ENCODE data around the gene ADAMTS5.

Gene ADAMTS5

DNA sequence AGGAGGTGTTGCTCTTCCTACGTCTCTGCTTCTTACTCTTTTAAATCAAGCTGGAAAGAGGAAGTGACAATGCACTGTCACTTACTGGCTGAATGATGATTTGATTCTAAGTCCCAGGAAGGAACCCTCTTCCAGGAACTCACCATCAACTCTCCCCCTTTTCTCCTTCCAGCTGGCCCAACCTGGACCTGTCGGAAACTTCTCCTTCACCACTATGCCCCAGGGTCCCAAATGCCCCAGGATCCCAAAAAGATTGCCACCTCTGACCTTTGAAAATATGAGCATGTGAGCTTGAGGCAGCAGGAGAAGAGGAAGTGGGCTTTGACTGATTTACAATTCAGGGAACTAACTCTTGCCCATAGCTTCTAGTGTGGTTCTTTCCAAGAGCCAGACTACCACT lies 5.3 kb upstream of the ADAMTS5 start:
- TF ChIP-seq, protein P1, sequence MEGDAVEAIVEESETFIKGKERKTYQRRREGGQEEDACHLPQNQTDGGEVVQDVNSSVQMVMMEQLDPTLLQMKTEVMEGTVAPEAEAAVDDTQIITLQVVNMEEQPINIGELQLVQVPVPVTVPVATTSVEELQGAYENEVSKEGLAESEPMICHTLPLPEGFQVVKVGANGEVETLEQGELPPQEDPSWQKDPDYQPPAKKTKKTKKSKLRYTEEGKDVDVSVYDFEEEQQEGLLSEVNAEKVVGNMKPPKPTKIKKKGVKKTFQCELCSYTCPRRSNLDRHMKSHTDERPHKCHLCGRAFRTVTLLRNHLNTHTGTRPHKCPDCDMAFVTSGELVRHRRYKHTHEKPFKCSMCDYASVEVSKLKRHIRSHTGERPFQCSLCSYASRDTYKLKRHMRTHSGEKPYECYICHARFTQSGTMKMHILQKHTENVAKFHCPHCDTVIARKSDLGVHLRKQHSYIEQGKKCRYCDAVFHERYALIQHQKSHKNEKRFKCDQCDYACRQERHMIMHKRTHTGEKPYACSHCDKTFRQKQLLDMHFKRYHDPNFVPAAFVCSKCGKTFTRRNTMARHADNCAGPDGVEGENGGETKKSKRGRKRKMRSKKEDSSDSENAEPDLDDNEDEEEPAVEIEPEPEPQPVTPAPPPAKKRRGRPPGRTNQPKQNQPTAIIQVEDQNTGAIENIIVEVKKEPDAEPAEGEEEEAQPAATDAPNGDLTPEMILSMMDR (IDR thresholded peaks at IDR 0.05; ENCODE audit: extremely low read depth, insufficient read depth, missing control alignments): no peak
- in situ Hi-C loops (cut with MboI; ENCODE audit: low pct_unique_long_range_greater_than_20kb, low sequenced_read_pairs, unreplicated experiment): no loop called here
- no peak for DNase-seq (ENCODE audit: low spot score)

DNA sequence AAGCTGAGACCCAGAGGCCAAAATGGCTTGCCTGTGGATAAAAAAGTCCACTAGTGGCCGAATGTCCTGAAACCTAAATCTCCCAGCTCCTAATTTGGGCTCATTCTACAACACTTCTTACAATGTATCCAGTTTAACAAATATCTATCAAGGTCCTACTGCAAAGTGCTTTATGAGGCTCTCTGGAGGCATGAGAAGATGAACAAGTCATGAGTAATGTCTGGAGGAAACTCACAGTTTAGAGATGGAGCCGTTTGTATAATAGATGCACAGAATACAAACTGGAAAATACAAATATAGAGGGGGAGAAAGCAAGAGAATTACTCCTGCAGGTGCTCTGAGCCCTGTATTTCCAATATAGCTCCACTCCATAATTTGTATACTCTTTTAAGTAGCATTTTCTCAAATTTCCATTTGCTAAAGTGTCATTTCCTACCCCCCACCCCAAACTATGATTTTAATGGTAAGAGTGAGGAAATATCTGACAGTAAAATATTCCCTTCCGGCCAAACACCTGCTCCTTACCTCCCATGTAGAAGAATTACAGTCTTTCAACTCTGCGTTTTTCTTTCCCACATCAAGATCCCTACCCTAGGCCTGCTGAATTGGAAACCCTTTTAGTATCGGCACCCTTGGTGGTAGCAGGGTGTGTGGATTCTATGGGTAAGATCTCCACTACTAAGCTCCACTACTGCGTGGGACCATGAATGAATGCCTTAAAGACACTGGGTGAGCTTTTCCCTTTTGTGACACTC lies 3.3 kb upstream of the ADAMTS5 start:
- DNase-seq (ENCODE audit: low spot score): no peak
- TF ChIP-seq, protein P1 (IDR thresholded peaks at IDR 0.05; ENCODE audit: extremely low read depth, insufficient read depth, missing control alignments): no peak
- in situ Hi-C loops (cut with MboI; ENCODE audit: low pct_unique_long_range_greater_than_20kb, low sequenced_read_pairs, unreplicated experiment): no loop called here

DNA sequence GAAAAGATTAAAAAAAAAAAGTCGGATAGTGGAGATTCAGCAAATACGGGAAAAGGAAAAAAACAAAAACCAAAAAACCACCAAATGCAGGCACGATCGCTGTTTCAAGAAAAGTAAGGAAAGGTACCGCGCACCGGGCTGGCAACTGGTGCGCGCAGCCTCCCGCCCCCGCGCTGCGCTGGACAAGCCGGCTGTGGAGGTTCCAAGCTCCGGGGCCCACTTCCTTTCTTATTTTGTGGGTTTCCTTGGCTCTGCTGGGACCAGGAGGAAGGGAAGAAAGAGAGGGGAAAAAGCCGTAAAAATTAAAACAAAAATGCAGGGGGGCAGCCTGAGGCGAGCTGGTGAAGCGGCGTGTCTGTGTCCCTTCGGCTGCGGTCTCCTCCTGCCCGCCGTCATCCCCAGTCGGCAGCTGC lies 233 bp downstream of the ADAMTS5 start:
- TF ChIP-seq, protein P1 (IDR thresholded peaks at IDR 0.05; ENCODE audit: extremely low read depth, insufficient read depth, missing control alignments): no peak
- in situ Hi-C loops (cut with MboI; ENCODE audit: low pct_unique_long_range_greater_than_20kb, low sequenced_read_pairs, unreplicated experiment): no loop called here

DNA sequence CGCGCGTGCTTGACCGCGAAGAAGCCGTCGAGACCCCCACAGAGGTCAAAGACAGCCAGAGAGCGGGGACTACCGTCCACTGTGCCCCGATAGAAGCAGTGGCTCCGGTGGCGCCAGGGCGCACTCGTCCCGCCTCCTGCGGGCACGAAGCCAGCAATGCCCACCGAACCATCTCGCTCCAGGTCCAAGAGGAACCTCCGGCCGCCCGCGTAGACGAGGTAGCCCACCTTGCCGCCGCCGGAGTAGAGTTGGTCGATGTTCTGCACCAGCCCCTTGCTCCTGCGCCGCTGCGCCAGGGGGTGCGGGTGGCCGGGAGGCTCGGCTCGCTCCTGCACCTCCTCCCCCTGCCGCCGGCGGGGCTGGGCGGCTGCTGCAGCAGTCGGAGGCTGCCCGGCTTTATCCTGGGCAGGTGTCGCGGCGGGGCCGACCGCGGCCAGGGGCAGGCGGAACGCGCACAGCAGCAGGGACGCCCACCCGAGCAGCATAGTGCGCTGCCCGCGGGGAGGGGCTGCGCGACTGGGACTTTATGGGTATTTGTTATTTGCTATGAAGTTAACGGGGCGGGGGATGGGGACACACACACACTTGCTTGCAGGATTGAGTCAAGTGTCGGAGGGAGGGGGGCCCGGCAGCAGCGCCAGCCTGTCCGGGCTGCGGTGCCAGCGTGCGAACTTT lies 844 bp downstream of the ADAMTS5 start:
- TF ChIP-seq, protein P1 (IDR thresholded peaks at IDR 0.05; ENCODE audit: extremely low read depth, insufficient read depth, missing control alignments): no peak
- in situ Hi-C loops (cut with MboI; ENCODE audit: low pct_unique_long_range_greater_than_20kb, low sequenced_read_pairs, unreplicated experiment): no loop called here
- DNase-seq (ENCODE audit: low spot score): peak; percentile 20

More for the DNA sequence above, 233 bp downstream of the ADAMTS5 start:
- DNase-seq (ENCODE audit: low spot score): peak; percentile 18

DNA sequence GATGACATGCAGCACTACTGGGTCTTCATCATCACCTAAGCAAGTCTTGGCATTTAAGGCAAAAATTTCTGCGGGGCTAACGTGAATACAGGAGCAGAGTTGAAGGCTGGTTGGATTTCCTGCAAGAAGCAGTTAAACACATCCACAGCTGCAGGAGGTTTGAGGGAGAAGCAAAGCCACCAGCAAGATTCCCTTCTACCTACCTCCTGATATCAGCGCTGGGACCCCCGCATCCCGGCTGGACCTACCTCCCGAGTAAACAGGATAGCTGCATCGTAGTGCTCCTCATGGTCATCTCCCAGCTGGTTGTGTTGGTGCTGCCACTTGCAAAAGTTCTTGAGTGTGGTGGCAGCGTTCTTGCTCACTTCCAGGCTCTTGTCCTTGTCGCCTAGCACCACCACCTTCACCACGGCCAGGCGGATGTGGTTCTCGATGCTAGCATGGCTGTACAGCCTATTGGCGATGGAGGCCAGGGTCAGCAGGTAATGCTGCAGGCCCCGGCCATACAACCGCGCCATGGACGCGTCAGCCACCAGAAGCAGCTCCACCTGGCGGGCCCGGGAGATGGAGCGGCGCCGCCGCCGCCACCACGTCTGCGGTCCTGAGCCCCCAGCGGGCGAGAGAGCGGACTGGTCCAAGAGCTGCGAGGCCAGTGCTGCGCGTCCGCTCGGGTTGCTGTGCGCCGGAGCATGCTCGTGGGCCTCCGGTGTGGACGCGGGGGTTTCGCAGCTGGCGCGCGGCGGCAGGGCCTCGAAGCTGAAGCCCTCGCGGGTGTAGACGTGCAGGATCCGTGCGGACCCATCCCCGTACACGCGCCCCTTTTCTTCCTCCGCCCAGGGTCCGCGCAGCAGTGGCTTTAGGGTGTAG lies 1.6 kb downstream of the ADAMTS5 start:
- in situ Hi-C loops (cut with MboI; ENCODE audit: low pct_unique_long_range_greater_than_20kb, low sequenced_read_pairs, unreplicated experiment): no loop called here
- TF ChIP-seq, protein P1 (IDR thresholded peaks at IDR 0.05; ENCODE audit: extremely low read depth, insufficient read depth, missing control alignments): no peak
- peak; percentile 12 for DNase-seq (ENCODE audit: low spot score)

DNA sequence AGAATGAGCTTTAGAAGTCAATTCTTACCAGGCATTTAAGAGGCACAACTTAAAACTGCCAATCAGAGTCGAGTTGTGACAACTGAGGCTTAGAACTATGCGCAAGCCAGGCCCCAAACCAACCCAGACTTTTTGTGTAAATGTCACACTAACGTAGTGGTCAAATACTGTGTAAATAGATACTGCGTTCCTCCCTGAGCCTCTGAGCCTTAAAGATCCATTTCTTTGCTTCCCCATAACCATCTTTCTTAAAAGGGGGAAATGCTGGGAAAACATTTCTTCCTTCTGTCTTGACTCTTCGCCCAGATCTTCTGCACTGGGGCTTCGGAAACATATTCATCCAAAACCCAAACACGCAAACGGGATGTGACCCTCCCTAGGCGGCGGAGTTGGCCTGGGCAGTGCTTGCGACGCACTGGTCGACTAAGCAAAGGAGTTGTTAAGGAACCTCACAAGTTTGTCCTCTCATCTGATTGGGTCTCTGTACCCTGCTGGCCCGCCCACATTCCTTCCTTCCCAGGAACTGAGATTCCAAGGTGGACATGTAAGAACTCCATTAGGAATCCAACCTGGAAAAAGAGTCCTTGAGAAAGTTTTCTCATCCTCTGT lies 2.6 kb downstream of the ADAMTS5 start:
- in situ Hi-C loops (cut with MboI; ENCODE audit: low pct_unique_long_range_greater_than_20kb, low sequenced_read_pairs, unreplicated experiment): no loop called here
- TF ChIP-seq, protein P1 (IDR thresholded peaks at IDR 0.05; ENCODE audit: extremely low read depth, insufficient read depth, missing control alignments): no peak
- DNase-seq (ENCODE audit: low spot score): no peak
